Endothelial cell of umbilical vein (primary cell): ENCODE results near the gene FAM229A. TPM values are rescaled to one million over a fixed set of nuclear protein-coding genes. Genes with fewer than 3 reads are reported as not detected.

ENCODE experiments used
- BruUV-seq: library from RNA; stranded (reverse); fragments of 400-500 nt; replicated peaks from 2 replicates; lab custom pipeline; 2021; lab: Mats Ljungman, UMichigan
- CTCF ChIA-PET: fragments of 300-600, 350-600 bp; sonication (Branson Sonifier 250); formaldehyde crosslinking; loops from one replicate; lab custom pipeline; 2021; ENCODE audit warnings: antibody characterized with exemption, inconsistent platforms; lab: Charles Lee
- POLR2A ChIA-PET: fragments of 300-600, 350-600 bp; sonication (Branson Sonifier 250); formaldehyde crosslinking; loops from one replicate; lab custom pipeline; 2021; ENCODE audit warnings: antibody characterized with exemption, inconsistent platforms; lab: Charles Lee
- DNase-seq: peaks from one replicate; pipeline ENCODE4 v3.0.0-alpha.2; 2011; ENCODE audit warnings: low read depth, low spot score
- FAIRE-seq: peaks from 2 replicates; lab custom pipeline; 2011; peaks lifted over from hg19 to GRCh38; lab: Jason Lieb, UNC
- H2AFZ ChIP-seq: 2 replicates; pipeline ENCODE4 v1.6.0; 2012; ENCODE audit warnings: low read depth, low read length, control low read depth, inconsistent platforms
- H3K27ac ChIP-seq: 2 replicates; pipeline ENCODE4 v1.5.1; 2011; ENCODE audit warnings: low read depth, mild to moderate bottlenecking, control low read depth, low read length, moderate library complexity; ENCODE audit not compliant: insufficient read depth
- H3K27me3 ChIP-seq, 2 experiments: 2 replicates each; pipeline versions ENCODE4 v1.6.0 to v1.6.1; 2011; ENCODE audit warnings: low read length in 2 of 2, mixed read lengths in 1 of 2; ENCODE audit not compliant: control insufficient read depth in 2 of 2, insufficient read depth in 2 of 2
- H3K36me3 ChIP-seq, 2 experiments: 2 replicates in 1 of 2; 3 replicates in 1 of 2; pipeline ENCODE4 v1.5.1; 2011; ENCODE audit warnings: low read length in 2 of 2, mild to moderate bottlenecking in 1 of 2, moderate library complexity in 1 of 2; ENCODE audit not compliant: control insufficient read depth in 2 of 2, insufficient read depth in 2 of 2; ENCODE audit errors: extremely low read depth in 1 of 2
- H3K4me1 ChIP-seq: 3 replicates; pipeline ENCODE4 v1.5.1; 2011; ENCODE audit warnings: mild to moderate bottlenecking, low read length; ENCODE audit not compliant: control insufficient read depth, insufficient read depth; ENCODE audit errors: extremely low read depth
- H3K4me2 ChIP-seq: 2 replicates; pipeline ENCODE4 v1.6.1; 2011; ENCODE audit warnings: low read length, control low read depth, mixed read lengths; ENCODE audit not compliant: insufficient read depth
- H3K4me3 ChIP-seq, 3 experiments: fragments of 200-600 bp in 1 of 3; sonication (generic), shearing (Covaris generic) in 1 of 3; replicated peaks in 1 of 3; 2 replicates each; pipeline ENCODE4 v1.5.1; 2011 to 2016; ENCODE audit warnings: control low read depth in 3 of 3, low read length in 3 of 3, mild to moderate bottlenecking in 2 of 3, inconsistent platforms in 1 of 3, low read depth in 1 of 3, moderate library complexity in 1 of 3; ENCODE audit not compliant: insufficient read depth in 1 of 3
- H3K79me2 ChIP-seq: 2 replicates; pipeline ENCODE4 v1.6.0; 2012; ENCODE audit warnings: low read length, inconsistent platforms; ENCODE audit not compliant: control insufficient read depth, insufficient read depth
- H3K9ac ChIP-seq: replicated peaks from 2 replicates; pipeline ENCODE3; 2011; ENCODE audit warnings: low read length, control low read depth; ENCODE audit not compliant: insufficient read depth; ENCODE audit errors: extremely low read depth
- H3K9me1 ChIP-seq: replicated peaks from 3 replicates; pipeline ENCODE4 v1.6.0; 2011; ENCODE audit warnings: mild to moderate bottlenecking, low read length; ENCODE audit not compliant: control insufficient read depth, insufficient read depth; ENCODE audit errors: extremely low read depth
- H3K9me3 ChIP-seq: replicated peaks from 2 replicates; pipeline ENCODE4 v1.5.1; 2012; ENCODE audit warnings: low read length, inconsistent platforms; ENCODE audit not compliant: control insufficient read depth, insufficient read depth
- H4K20me1 ChIP-seq: replicated peaks from 2 replicates; pipeline ENCODE3; 2011; ENCODE audit warnings: mild to moderate bottlenecking, low read length; ENCODE audit not compliant: control insufficient read depth, insufficient read depth; ENCODE audit errors: extremely low read depth
- CTCF ChIP-seq, 2 donors: IDR thresholded peaks; 1 replicate in 1 of 2; 2 replicates in 1 of 2; pipeline ENCODE4 v1.5.1; 2011; ENCODE audit warnings: low read length in 2 of 2, mild to moderate bottlenecking in 2 of 2, moderate library complexity in 2 of 2, control low read depth in 1 of 2, inconsistent platforms in 1 of 2, low read depth in 1 of 2; ENCODE audit not compliant: insufficient read depth in 1 of 2; ENCODE audit errors: extremely low read depth in 1 of 2
- EZH2 ChIP-seq: IDR thresholded peaks from 2 replicates; pipeline ENCODE4 v1.6.1; 2012; ENCODE audit warnings: borderline replicate concordance, low read depth, mild to moderate bottlenecking, moderate library complexity, low read length, inconsistent platforms; ENCODE audit not compliant: severe bottlenecking
- FOS ChIP-seq: IDR thresholded peaks from 2 replicates; pipeline ENCODE4 v1.6.1; 2011; ENCODE audit warnings: mild to moderate bottlenecking, low read length, moderate library complexity, borderline replicate concordance; ENCODE audit not compliant: insufficient read depth
- GATA2 ChIP-seq: IDR thresholded peaks from 2 replicates; pipeline ENCODE4 v1.7.0; 2011; ENCODE audit warnings: low read depth, mild to moderate bottlenecking, moderate library complexity, mixed read lengths, low read length; ENCODE audit not compliant: insufficient read length, insufficient read depth
- JUN ChIP-seq: IDR thresholded peaks from 2 replicates; pipeline ENCODE4 v1.6.1; 2011; ENCODE audit warnings: borderline replicate concordance, low read depth; ENCODE audit not compliant: insufficient read length, insufficient read depth
- MYC ChIP-seq: IDR thresholded peaks from one replicate; pipeline ENCODE4 v1.6.1; 2011; ENCODE audit warnings: mild to moderate bottlenecking, low read depth, low read length
- POLR2A ChIP-seq: IDR thresholded peaks from 2 replicates; pipeline ENCODE4 v1.6.1; 2012; ENCODE audit warnings: low read depth, mild to moderate bottlenecking, control low read depth, low read length
- POLR2AphosphoS5 ChIP-seq: IDR thresholded peaks from 2 replicates; pipeline ENCODE4 v1.6.1; 2012; ENCODE audit warnings: low read depth, mild to moderate bottlenecking, control low read depth, low read length, moderate library complexity; ENCODE audit not compliant: insufficient read depth
- dilution Hi-C: fragments of 300-500 bp; cut with MboI; formaldehyde crosslinking; loops from one replicate; pipeline ENCODE4 v1.15.0; 2019; ENCODE audit warnings: low sequenced_read_pairs; ENCODE audit not compliant: extremely low pct_ligation_motif_present
- intact Hi-C: fragments of 100-400 bp; cut with micrococcal nuclease; formaldehyde crosslinking; loops from one replicate; pipeline ENCODE4 v1.10.0; 2022
- polyA plus RNA-seq, 4 experiments: library from polyadenylated mRNA; depleted of rRNA in 3 of 4; stranded (reverse) in 3 of 4; unstranded in 1 of 4; fragments of >200 nt; gene quantifications; 2 replicates each; pipeline versions ENCODE4 v1.2.1 to v1.2.3, GENCODE V29; 2011 to 2012; ENCODE audit warnings: missing spikeins in 1 of 4
- total RNA-seq: library from RNA; stranded (reverse); gene quantifications from 2 replicates; pipeline ENCODE4 v1.2.3, GENCODE V29; 2021
- TF ChIP-seq, protein P1 (sequence below): IDR thresholded peaks from 2 replicates; pipeline ENCODE4 v1.6.1; 2011; ENCODE audit not compliant: insufficient read depth, insufficient read length

Gene FAM229A
- total and polyA plus RNA-seq, 2 donors (not counting 3 experiments of a cell fraction or from before 2014, with no cell fraction given) = 8.9 to 11.6 TPM

DNA sequence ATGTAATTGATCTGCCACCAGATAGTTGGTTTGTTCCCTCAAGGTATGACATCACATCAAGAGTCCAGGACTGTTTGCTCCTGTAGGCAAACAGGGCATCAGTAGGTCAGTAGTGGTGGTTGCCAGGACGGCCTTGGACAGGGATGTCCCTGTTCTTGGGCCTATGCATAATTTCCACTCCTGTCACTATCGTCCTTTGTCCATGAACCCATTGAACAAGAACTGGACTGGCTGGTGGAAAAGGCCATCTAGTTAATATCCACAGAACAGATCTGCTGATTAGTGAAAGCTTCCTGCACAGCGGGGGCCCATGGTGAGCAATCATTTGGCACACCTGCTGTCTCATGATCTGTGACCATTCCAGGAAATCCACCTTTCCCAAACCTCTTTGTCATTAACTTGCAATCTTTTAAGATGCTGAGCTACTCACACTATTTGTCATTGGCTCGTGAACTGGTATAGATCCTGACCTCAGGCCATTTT is 44.4 kb upstream of the FAM229A start:
- Histone ChIP-seq H3K36me3 (no peaks in the 10 kb centered on the region), H3K27me3 (peaks cover 2 to 4% of the 10 kb centered on the region in 2 experiments), H3K4me3 (no peak overlapping the region), H3K9me1 (no peaks in the 10 kb centered on the region), H4K20me1 (no peaks in the 10 kb centered on the region), H3K27ac (no peak overlapping the region), H3K4me2 (no peak overlapping the region), H3K9ac (no peak overlapping the region), H2AFZ (no peak overlapping the region), H3K9me3 (no peaks in the 10 kb centered on the region), H3K79me2 (no peaks in the 10 kb centered on the region), H3K4me1 (no peaks in the 10 kb centered on the region)
- ChIA-PET POLR2A (no interaction called here), CTCF (interaction anchor here (0.8 to 7.0 kb wide), 3 partner anchors 8 to 14 kb away, joined by 3 to 64 read pairs (median 3); partner anchors contain the start of gene BSDC1)
- intact Hi-C loops (no loop called here), dilution Hi-C loops (no loop called here)
- TF ChIP-seq, protein P1, sequence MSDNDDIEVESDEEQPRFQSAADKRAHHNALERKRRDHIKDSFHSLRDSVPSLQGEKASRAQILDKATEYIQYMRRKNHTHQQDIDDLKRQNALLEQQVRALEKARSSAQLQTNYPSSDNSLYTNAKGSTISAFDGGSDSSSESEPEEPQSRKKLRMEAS = no peak
- TF ChIP-seq POLR2AphosphoS5 (no peak), CTCF (IDR thresholded peaks at IDR 0.05; ENCODE audit: extremely low read depth in 1 of 2, insufficient read depth in 1 of 2, low read depth in 1 of 2, low read length in 2 of 2) (no peak), POLR2A (no peak), GATA2 (no peak), JUN (no peak), EZH2 (no peak), FOS (no peak), MYC (no peak)
- no TSS peak for BruUV-seq
- no peak for FAIRE-seq
- no peak for DNase-seq
